Heart left ventricle (tissue), 16 donors: ENCODE data around the gene SNX8. TPM values are rescaled to one million over a fixed set of nuclear protein-coding genes. Genes with fewer than 3 reads are reported as not detected.

Experiments used
- ATAC-seq, 4 donors: fragments of 200-7000 bp; cut with Tn5 transposase; one replicate each; pipeline ENCODE4 v1.9.1; 2020 to 2022; ENCODE audit warnings: moderate library complexity in 4 of 4, mild to moderate bottlenecking in 3 of 4, moderate number of reproducible peaks in 1 of 4
- DNase-seq, 5 donors: peaks; one replicate each; pipeline ENCODE4 v3.0.0-alpha.2; 2020
- H3K27ac ChIP-seq, 12 donors: fragments of 200-600 bp; sonication (generic) in 4 of 12; one replicate each; pipeline versions ENCODE4 v1.5.0 to v1.8.0; 2016 to 2022; ENCODE audit warnings: mild to moderate bottlenecking in 2 of 12
- H3K27me3 ChIP-seq, 9 donors: fragments of 200-600 bp; sonication (generic) in 2 of 9; one replicate each; pipeline versions ENCODE4 v1.5.1 to v1.8.0; 2016 to 2022; ENCODE audit warnings: mild to moderate bottlenecking in 3 of 9
- H3K36me3 ChIP-seq, 9 donors: fragments of 200-600 bp; sonication (generic) in 2 of 9; one replicate each; pipeline versions ENCODE4 v1.5.0 to v1.8.0; 2018 to 2022; ENCODE audit warnings: mild to moderate bottlenecking in 2 of 9
- H3K4me1 ChIP-seq, 12 donors: fragments of 200-600 bp; sonication (generic) in 4 of 12; one replicate each; pipeline versions ENCODE4 v1.5.0 to v1.8.0; 2016 to 2022; ENCODE audit warnings: mild to moderate bottlenecking in 3 of 12
- H3K4me3 ChIP-seq, 12 donors: fragments of 200-600 bp; sonication (generic) in 4 of 12; one replicate each; pipeline versions ENCODE4 v1.5.0 to v1.8.0; 2017 to 2022; ENCODE audit warnings: mild to moderate bottlenecking in 9 of 12, moderate library complexity in 4 of 12
- H3K9me3 ChIP-seq, 12 donors: fragments of 200-600 bp; sonication (generic) in 4 of 12; one replicate each; pipeline versions ENCODE4 v1.5.0 to v1.8.0; 2016 to 2022; ENCODE audit warnings: mild to moderate bottlenecking in 1 of 12
- POLR2A ChIP-seq, 2 donors: fragments of 450-650 bp; IDR thresholded peaks; one replicate each; pipeline ENCODE4 v1.6.1; 2017; ENCODE audit warnings: antibody characterized with exemption in 2 of 2, mild to moderate bottlenecking in 2 of 2, moderate library complexity in 2 of 2
- WGBS, 4 donors: extraction: QIAGEN DNeasy Blood & Tissue Kit in 2 of 4; methylation state at CpG; one replicate each; pipeline versions ENCODE4 v1.1.5 to v1.1.7; 2013 to 2018; 5-methylcytosine and 5-hydroxymethylcytosine counted together
- intact Hi-C, 10 donors: fragments of 100-400 bp; cut with DNase I; formaldehyde crosslinking; loops; one replicate each; pipeline versions ENCODE4 v1.11.1 to v1.14.2; 2022
- polyA plus RNA-seq, 2 donors: library from polyadenylated mRNA; stranded (reverse); fragments of 200-250 nt; gene quantifications; one replicate each; pipeline ENCODE4 v1.2.3, GENCODE V29; 2013
- total RNA-seq, 9 donors: library from RNA; depleted of rRNA in 2 of 9; stranded (reverse); fragments of >200 nt in 2 of 9; fragmentation: NEBNext Ultra II Directional in 3 of 9; extraction: Animal tissue kit (Norgen Biotek cat#: 25700) in 3 of 9; gene quantifications; one replicate each; pipeline versions ENCODE4 v1.1.0 to v1.2.4, GENCODE V29; 2016 to 2023
- TF ChIP-seq, protein P1 (sequence below), 12 donors: fragments of 200-600 bp; sonication (generic) in 4 of 12; IDR thresholded peaks; one replicate each; pipeline versions ENCODE4 v1.5.0 to v1.8.0; 2018 to 2022; ENCODE audit warnings: antibody characterized with exemption in 12 of 12, mild to moderate bottlenecking in 5 of 12
- donor health status: ischemic (EF 13 %, LVEDD 7.1; RV severe dilation, severe dysfunction).
- donor health status: healthy with polysubstance abuse.
- donor health status: DM: no; HTN: yes; CAD: no.
- donor health status: DM: no; HTN: no; CAD: no.
- donor health status: ischemic (EF 25% LVEDD 6.9; RV normal size, moderate dysfunction).
- donor health status: ischemic (EF 25% LVEDD 5.7; RV mildly dilated, moderate dysfunction).
- donor health status: healthy.
- donor health status: DM: yes; HTN: yes; CAD: no.
- donor health status: ischemic (EF 35%, LVEDD 5.7; RV mildly dilated, moderate dysfunction).
- donor health status: nonischemic (EF 11% LVEDD 7.7; RV severe dilation, severe dysfunction).
- donor health status: DM: yes; HTN: yes; CAD: no.
- donor health status: PGD.
- donor health status: ischemic (EF 29% LVEDD 5.4; RV normal size, mild dysfunction).
- donor health status: nonischemic (EF 23%, LVEDD 6.1; RV moderate dilation, normal function).

SNX8 gene
- total and polyA plus RNA-seq, 11 donors: 5.4 to 44.6 (median 19.4) TPM

DNA sequence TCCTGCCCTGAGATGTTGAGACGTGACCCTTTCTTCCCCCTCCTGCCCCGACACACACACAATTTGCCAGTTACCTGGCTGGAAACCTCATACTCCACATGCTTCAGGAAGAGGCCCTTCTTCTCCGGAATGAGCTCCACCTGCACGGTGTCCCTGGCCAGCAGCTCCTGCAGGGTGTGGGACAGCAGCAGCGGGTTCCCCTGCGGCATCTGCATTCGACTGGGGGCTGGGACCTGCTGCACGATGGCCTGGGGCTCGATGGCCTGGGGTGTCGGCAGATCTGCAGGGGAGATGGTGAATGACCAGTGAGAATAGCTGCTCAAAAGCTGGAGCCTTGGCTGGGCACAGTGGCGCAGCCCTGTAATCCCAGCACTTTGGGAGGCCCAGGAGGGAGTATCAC is 36.2 kb downstream of the SNX8 start:
- no peak overlapping the region for H3K4me3 ChIP-seq
- H3K36me3 ChIP-seq: peaks cover 0 to 32% (median 11%) of the 10 kb centered on the region in 9 donors
- intact Hi-C loops: no loop called here
- ATAC-seq (no peak), DNase-seq (peak in 1 of 5 donors; percentile 37)
- no peaks in the 10 kb centered on the region for H3K27me3 ChIP-seq
- TF ChIP-seq, protein P1, sequence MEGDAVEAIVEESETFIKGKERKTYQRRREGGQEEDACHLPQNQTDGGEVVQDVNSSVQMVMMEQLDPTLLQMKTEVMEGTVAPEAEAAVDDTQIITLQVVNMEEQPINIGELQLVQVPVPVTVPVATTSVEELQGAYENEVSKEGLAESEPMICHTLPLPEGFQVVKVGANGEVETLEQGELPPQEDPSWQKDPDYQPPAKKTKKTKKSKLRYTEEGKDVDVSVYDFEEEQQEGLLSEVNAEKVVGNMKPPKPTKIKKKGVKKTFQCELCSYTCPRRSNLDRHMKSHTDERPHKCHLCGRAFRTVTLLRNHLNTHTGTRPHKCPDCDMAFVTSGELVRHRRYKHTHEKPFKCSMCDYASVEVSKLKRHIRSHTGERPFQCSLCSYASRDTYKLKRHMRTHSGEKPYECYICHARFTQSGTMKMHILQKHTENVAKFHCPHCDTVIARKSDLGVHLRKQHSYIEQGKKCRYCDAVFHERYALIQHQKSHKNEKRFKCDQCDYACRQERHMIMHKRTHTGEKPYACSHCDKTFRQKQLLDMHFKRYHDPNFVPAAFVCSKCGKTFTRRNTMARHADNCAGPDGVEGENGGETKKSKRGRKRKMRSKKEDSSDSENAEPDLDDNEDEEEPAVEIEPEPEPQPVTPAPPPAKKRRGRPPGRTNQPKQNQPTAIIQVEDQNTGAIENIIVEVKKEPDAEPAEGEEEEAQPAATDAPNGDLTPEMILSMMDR (IDR thresholded peaks at IDR 0.05): no peak
- TF ChIP-seq POLR2A (IDR thresholded peaks at IDR 0.05): no peak
- no peak overlapping the region for H3K27ac ChIP-seq
- WGBS, 4 donors: 90 to 95% (median 93%) methylated on average over 9 to 11 of the region's 11 CpGs
- peaks cover 0 to 14% (median 3%) of the 10 kb centered on the region in 12 donors for H3K4me1 ChIP-seq
- H3K9me3 ChIP-seq: no peaks in the 10 kb centered on the region

DNA sequence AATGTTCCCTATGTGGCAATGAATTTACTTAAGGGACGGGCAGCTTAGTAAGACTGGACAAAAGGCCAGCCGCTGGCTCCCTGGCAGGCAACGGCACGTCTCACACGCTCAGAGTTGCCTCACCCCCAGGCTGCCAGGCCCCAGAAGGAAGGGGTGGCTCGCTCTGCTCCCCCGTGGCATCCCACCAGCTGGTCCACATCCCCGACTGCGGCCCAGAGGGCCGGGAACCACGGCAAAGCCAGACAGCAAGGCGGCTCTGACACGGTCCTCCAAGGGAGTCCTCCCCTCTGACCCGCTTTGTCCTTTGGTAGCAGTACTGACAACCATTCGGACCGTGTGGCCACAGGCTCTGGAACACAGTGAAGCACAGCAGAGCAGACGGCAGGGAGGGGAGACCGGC is 38.1 kb downstream of the SNX8 start:
- H3K27me3 ChIP-seq: no peaks in the 10 kb centered on the region
- no peak overlapping the region for H3K27ac ChIP-seq
- no peaks in the 10 kb centered on the region for H3K9me3 ChIP-seq
- H3K4me3 ChIP-seq: no peak overlapping the region
- TF ChIP-seq POLR2A (IDR thresholded peaks at IDR 0.05): no peak
- TF ChIP-seq, protein P1 (IDR thresholded peaks at IDR 0.05): no peak
- peaks cover 0 to 45% (median 16%) of the 10 kb centered on the region in 9 donors for H3K36me3 ChIP-seq
- ATAC-seq: peak in 1 of 4 donors; percentile 16
- intact Hi-C loops: no loop called here
- peaks cover 0 to under 1% (median 0%) of the 10 kb centered on the region in 12 donors for H3K4me1 ChIP-seq
- peak in 1 of 5 donors; percentile 24 for DNase-seq
- WGBS, 4 donors: 88 to 94% (median 90%) methylated on average over 18 of the region's 18 CpGs

DNA sequence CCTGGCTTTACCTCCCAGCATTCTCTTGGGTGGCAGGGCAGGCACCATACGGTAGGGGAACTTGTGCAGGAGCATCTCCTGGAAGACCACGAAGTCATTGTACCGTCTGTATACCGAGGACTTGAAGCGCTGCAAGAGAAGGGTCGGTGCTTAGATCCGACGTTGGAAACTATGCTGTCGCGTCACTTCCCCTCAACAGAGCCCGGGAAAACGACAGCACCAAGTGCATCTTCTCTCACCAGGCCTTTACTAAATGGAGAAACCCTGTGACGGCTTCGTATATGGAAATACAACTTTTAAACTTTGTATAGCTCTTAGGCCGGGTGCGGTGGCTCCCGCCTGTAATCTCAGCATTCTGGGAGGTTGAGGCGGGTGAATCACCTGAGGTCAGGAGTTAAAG is 39.1 kb downstream of the SNX8 start:
- no peak for ATAC-seq
- no peaks in the 10 kb centered on the region for H3K9me3 ChIP-seq
- peaks cover 0 to 5% (median 0%) of the 10 kb centered on the region in 12 donors for H3K4me1 ChIP-seq
- no peaks in the 10 kb centered on the region for H3K27me3 ChIP-seq
- peaks cover 0 to 52% (median 16%) of the 10 kb centered on the region in 9 donors for H3K36me3 ChIP-seq
- 90 to 93% (median 91%) methylated on average over 18 of the region's 18 CpGs for WGBS, 4 donors
- peak in 1 of 5 donors; percentile 31 for DNase-seq
- H3K27ac ChIP-seq: no peak overlapping the region
- intact Hi-C loops: no loop called here
- TF ChIP-seq POLR2A (IDR thresholded peaks at IDR 0.05): no peak
- TF ChIP-seq, protein P1 (IDR thresholded peaks at IDR 0.05): no peak
- H3K4me3 ChIP-seq: no peak overlapping the region

DNA sequence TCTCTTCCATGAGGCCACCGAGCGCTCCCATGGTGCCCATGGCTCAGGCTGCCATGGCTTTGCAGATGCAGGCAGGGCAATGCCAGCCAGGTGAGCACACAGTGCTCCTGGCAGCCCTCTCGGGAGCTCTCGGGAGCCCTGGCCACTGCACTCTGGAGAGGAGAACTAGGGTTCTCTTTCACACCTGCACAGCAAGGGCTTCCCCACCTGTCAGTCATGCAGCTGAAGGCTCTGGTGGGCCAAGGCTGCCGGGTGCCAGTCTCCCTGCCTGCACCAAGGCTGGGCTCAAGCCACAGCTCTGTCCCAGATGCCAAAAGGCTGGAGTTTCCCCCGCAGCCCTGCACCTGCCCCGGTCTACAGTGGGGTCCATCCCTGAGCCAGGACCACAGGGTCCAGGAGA is 39.6 kb downstream of the SNX8 start:
- H3K36me3 ChIP-seq: peaks cover 0 to 55% (median 19%) of the 10 kb centered on the region in 9 donors
- no peaks in the 10 kb centered on the region for H3K9me3 ChIP-seq
- no peak overlapping the region for H3K27ac ChIP-seq
- DNase-seq (peak in 1 of 5 donors; percentile 39), ATAC-seq (peak in 1 of 4 donors; percentile 31)
- TF ChIP-seq, protein P1 (IDR thresholded peaks at IDR 0.05): no peak
- TF ChIP-seq POLR2A (IDR thresholded peaks at IDR 0.05): no peak
- no peaks in the 10 kb centered on the region for H3K27me3 ChIP-seq
- intact Hi-C loops: no loop called here
- 73 to 97% (median 84%) methylated on average over 5 to 7 of the region's 7 CpGs for WGBS, 4 donors
- no peak overlapping the region for H3K4me3 ChIP-seq
- peaks cover 0 to 7% (median 0%) of the 10 kb centered on the region in 12 donors for H3K4me1 ChIP-seq
